Stimulated activated naive CD8-positive, alpha-beta T cell treated with anti-CD3 and anti-CD28 coated beads, Interleukin-15, Interleukin-2, amounts not matched to agents 100 ng/mL and 50 ng/mL, for 24 hours (primary cell): ENCODE results near the gene KIAA0930.
A peak's percentile ranks its signal among the peaks of the same experiment; 100 is the strongest.

Source experiments
- H3K27ac Mint-ChIP-seq: one replicate; pipeline ENCODE4 v1.8.0; 2021; ENCODE audit warnings: mild to moderate bottlenecking, mixed read lengths
- H3K27me3 Mint-ChIP-seq: one replicate; pipeline ENCODE4 v1.8.0; 2021; ENCODE audit warnings: mixed read lengths
- H3K36me3 Mint-ChIP-seq: one replicate; pipeline ENCODE4 v1.8.0; 2021; ENCODE audit warnings: low read depth, mixed read lengths
- H3K4me1 Mint-ChIP-seq: one replicate; pipeline ENCODE4 v1.8.0; 2021; ENCODE audit warnings: low read depth, mixed read lengths
- H3K4me3 Mint-ChIP-seq: one replicate; pipeline ENCODE4 v1.8.0; 2021; ENCODE audit warnings: mild to moderate bottlenecking, mixed read lengths
- H3K9me3 Mint-ChIP-seq: one replicate; pipeline ENCODE4 v1.8.0; 2021; ENCODE audit warnings: mixed read lengths

KIAA0930 gene

DNA sequence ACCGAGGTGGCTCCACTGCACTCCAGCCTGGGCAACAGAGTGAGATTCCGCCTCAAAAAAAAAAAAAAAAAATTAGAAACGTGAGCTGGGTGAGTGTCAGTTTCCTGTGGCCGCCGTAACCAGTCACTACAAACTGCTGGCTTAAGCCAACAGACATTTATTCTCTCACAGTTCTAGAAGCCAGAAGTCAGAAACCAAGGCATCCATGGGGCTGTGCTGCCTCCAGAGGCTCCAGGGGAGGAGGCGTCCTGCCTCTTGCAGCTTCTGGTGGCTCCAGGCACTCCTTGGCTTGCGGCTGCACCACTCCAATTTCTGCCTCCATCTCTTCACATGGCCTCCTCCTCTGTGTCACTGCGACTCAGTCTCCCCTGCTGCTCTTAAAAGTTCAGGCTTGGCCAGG is 11.1 kb upstream of the KIAA0930 start:
- H3K4me3 Mint-ChIP-seq, result no peak overlapping the region

DNA sequence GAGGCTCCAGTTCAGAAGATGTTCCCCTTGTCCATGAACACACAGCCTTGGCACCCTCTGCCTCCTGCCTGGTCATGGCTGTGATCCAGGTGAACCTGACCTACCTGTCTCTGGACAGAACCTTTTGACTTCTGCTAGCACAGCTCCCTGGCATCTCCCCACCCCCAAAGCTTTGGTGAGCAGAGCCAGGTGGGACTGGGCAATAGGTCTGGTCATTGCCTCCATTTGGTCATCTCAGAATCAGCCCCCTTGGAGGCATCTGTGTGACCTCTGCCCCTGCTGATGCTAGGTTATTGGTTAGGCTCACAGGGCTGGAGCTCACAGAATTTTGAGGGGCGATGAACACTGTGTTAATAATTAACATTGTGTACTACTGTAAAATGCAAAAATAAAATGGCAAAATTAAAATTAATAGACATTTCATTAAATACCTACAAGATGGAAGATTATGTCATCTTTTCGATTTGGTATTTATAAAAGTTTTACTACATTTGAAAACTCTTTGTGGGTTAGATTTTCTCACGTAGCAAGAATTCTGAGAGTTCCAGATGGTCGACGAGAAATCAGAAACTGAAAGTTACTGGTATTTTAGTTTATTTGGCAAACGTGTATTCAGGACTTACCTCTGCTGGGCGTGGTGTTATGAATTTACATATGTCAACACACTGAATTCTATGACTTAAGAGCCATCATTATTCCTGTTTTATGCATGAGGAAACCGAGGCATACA is 8.3 kb upstream of the KIAA0930 start:
- Mint-ChIP-seq H3K36me3 (no peaks in the 10 kb centered on the region), H3K27me3 (no peaks in the 10 kb centered on the region), H3K9me3 (no peaks in the 10 kb centered on the region), H3K4me3 (no peak overlapping the region), H3K4me1 (peaks cover 42% of the 10 kb centered on the region), H3K27ac (no peak overlapping the region)

More for the DNA sequence above, 11.1 kb upstream of the KIAA0930 start:
- no peaks in the 10 kb centered on the region for H3K36me3 Mint-ChIP-seq
- no peak overlapping the region for H3K27ac Mint-ChIP-seq
- H3K4me1 Mint-ChIP-seq, result peaks cover 44% of the 10 kb centered on the region
- no peaks in the 10 kb centered on the region for H3K27me3 Mint-ChIP-seq
- H3K9me3 Mint-ChIP-seq, result no peaks in the 10 kb centered on the region

DNA sequence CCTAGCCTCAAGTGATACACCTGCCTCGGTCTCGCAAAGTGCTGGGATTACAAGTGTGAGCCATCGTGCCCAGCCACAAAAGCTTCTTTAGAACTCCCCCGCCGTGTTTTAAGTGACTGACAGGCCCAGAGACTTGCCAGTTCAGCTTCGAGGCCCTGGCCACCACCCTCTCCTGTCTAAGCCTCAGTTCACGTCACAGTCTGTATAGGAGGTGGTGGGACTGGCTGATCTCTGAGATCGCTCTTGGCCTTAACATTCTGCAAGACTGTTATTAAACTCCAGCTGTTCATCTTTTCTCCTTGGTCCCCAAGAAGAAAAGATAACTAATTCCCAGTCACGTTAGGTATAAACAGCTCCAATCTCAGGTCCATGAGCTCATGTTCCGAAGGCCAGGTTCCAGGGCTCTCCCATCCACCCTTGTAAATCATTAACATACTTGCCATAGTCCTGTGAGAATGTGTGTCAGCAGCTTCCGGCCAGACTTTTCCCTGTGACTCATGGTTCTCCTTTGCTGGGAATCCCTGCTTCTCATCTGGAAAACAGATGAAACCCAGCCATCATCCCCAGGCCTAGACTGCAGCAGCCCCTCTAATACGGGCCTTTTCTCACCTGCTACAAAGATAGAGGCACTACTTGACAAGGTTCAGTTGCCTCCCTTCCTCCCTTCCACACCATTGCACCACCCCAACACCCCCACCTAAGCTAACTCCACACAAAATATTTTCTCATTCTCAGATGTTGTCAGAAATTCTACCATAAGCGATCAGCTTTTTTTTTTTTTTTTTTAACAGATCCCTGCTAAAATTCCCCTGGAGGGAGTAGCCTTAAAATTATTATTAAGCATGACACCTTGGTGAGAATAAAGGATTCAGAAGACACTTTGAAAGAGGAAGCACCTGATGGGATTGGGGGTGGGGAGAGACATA is 5.6 kb upstream of the KIAA0930 start:
- peaks cover 45% of the 10 kb centered on the region for H3K4me1 Mint-ChIP-seq
- no peaks in the 10 kb centered on the region for H3K9me3 Mint-ChIP-seq
- H3K36me3 Mint-ChIP-seq, result no peaks in the 10 kb centered on the region
- H3K4me3 Mint-ChIP-seq, result no peak overlapping the region
- H3K27ac Mint-ChIP-seq, result peak overlapping the region; percentile 71
- no peaks in the 10 kb centered on the region for H3K27me3 Mint-ChIP-seq

DNA sequence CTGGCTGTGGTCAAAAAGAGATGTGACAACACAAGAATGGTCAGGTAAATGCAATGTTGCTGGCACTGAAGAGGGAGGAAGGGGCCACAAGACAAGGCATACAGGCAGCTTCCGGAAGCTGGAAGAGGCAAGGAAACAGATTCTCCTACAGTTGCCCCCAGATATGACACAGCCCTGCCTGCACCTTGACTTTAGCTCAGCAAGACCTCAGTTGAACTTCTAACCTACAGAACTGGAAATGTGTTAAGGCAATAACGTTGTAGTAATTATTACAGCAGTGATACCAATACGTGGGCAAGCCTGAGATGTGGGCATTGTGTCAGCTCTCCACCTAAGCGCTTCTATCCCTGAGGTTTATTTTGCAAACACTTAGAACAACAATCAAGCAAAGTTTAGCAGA is 4.2 kb upstream of the KIAA0930 start:
- H3K9me3 Mint-ChIP-seq, result no peaks in the 10 kb centered on the region
- H3K4me3 Mint-ChIP-seq, result no peak overlapping the region
- H3K27ac Mint-ChIP-seq, result no peak overlapping the region
- peaks cover 51% of the 10 kb centered on the region for H3K4me1 Mint-ChIP-seq
- H3K36me3 Mint-ChIP-seq, result no peaks in the 10 kb centered on the region
- H3K27me3 Mint-ChIP-seq, result no peaks in the 10 kb centered on the region

DNA sequence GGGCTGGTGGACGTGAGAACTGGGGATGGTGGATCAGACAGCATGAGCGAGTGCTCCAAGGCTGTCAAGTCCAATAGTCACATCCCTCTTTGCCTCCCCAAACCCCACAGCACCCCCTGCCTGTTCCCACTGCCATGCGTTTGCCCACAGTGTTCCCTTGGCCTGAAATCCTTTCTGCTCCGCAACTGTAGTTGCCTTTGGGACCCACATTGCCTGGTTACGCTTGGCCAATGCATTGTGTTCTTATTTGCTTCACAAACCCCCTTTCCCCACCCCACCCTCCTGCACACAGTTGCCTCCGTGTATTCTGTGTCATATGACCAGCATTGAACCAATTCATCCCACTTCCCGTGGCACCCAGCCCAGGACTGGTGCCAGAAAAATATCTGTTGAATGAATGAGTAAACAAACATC is 2.1 kb upstream of the KIAA0930 start:
- H3K4me3 Mint-ChIP-seq, result no peak overlapping the region
- no peak overlapping the region for H3K27ac Mint-ChIP-seq
- peaks cover 57% of the 10 kb centered on the region for H3K4me1 Mint-ChIP-seq
- no peaks in the 10 kb centered on the region for H3K27me3 Mint-ChIP-seq
- no peaks in the 10 kb centered on the region for H3K36me3 Mint-ChIP-seq
- H3K9me3 Mint-ChIP-seq, result no peaks in the 10 kb centered on the region

DNA sequence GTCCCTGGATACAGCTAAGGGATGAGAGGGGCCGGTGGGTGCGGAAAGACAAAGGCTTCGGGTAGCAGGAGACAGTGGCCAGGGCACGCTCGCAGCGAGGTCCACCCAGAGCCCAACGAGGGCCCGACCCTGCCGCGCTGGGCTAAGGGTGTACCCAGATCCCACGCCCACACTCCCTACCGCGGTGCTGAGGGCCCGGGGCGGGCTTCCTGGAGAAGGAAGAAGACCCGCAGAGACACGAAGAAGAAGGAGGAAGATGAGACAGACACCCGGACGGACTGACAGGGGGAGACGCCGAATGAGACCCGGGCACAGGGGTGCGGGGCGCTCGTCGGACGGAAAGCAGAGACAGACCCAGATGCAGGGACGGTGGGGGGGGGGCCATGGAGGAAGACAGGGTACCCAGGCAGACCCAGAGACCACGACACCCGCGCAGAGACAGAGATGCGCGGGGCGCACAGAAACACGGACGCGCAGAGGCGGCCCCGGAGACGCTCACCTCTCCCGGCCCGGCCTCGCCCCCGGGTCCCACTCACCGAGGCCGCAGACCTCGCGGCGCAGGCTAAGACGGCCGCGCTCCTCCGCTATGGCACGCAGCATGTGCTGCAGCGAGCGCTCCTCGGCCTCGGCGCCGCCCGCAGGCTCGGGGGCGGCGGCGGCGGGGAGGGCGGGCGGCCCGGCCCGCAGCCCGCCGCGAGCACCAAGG is 437 bp downstream of the KIAA0930 start:
- peaks cover 5% of the 10 kb centered on the region for H3K36me3 Mint-ChIP-seq

DNA sequence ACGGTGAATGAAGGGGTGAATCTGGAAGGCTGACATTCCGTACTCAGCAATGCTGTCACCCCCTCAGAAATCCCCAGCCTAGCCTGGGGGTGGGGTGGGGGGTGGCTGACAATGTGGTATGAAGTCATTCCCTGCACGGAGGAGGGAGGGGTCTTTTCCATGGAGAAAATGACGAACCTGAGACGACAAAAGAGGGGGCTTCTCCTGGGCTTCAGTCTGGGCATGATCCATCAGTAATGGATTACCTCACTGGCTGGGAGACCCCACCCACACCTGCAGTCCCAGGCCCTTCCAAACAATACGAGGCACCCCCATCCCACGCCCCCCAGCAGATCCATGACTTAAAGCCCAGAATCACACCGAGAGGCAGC is 1.0 kb downstream of the KIAA0930 start:
- peak overlapping the region; percentile 88 for H3K27ac Mint-ChIP-seq
- peaks cover 56% of the 10 kb centered on the region for H3K4me1 Mint-ChIP-seq
- no peaks in the 10 kb centered on the region for H3K27me3 Mint-ChIP-seq
- peak overlapping the region; percentile 90 for H3K4me3 Mint-ChIP-seq
- no peaks in the 10 kb centered on the region for H3K9me3 Mint-ChIP-seq
- peaks cover 5% of the 10 kb centered on the region for H3K36me3 Mint-ChIP-seq

More for the DNA sequence above, 437 bp downstream of the KIAA0930 start:
- Mint-ChIP-seq H3K9me3 (no peaks in the 10 kb centered on the region), H3K27ac (peak overlapping the region; percentile 88), H3K4me1 (peaks cover 59% of the 10 kb centered on the region), H3K4me3 (peak overlapping the region; percentile 90), H3K27me3 (no peaks in the 10 kb centered on the region)

DNA sequence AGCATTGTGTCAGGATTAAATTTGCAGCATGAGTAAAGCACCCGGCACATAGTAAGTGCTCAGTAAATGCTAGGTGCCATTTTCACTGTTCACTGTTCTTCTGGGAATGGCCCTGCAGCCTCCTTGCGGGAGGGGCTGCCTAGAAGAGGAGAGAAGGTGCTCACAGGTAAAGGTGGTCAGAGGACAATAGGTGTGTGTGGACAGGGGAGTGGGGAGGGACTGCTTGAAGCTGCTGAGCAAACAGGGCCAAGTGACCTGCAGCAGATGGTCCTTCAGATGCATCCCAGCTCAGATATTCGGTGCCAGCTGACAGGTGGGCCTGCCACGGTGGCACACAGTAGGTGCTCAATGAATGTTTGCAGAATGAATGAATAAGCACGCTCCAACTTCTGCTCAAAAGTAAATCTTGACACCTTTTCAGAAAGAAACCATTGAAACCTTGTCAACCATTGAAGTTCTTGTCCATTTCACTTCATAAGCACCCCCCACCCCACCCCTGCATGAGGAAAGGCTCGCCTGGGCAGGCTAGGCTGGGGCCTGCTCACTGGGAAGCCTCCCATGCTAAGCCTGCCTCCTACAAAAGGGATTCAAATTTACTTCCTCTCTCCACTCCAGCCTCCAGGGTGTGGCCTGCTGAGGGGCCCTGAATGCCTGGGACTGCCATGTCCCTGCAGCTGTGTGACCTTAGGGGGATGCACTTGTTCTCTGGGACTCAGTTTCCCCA is 1.6 kb downstream of the KIAA0930 start:
- H3K36me3 Mint-ChIP-seq, result peaks cover 5% of the 10 kb centered on the region
- no peaks in the 10 kb centered on the region for H3K9me3 Mint-ChIP-seq
- H3K4me1 Mint-ChIP-seq, result peaks cover 59% of the 10 kb centered on the region
- no peak overlapping the region for H3K27ac Mint-ChIP-seq
- peak overlapping the region; percentile 90 for H3K4me3 Mint-ChIP-seq
- no peaks in the 10 kb centered on the region for H3K27me3 Mint-ChIP-seq

DNA sequence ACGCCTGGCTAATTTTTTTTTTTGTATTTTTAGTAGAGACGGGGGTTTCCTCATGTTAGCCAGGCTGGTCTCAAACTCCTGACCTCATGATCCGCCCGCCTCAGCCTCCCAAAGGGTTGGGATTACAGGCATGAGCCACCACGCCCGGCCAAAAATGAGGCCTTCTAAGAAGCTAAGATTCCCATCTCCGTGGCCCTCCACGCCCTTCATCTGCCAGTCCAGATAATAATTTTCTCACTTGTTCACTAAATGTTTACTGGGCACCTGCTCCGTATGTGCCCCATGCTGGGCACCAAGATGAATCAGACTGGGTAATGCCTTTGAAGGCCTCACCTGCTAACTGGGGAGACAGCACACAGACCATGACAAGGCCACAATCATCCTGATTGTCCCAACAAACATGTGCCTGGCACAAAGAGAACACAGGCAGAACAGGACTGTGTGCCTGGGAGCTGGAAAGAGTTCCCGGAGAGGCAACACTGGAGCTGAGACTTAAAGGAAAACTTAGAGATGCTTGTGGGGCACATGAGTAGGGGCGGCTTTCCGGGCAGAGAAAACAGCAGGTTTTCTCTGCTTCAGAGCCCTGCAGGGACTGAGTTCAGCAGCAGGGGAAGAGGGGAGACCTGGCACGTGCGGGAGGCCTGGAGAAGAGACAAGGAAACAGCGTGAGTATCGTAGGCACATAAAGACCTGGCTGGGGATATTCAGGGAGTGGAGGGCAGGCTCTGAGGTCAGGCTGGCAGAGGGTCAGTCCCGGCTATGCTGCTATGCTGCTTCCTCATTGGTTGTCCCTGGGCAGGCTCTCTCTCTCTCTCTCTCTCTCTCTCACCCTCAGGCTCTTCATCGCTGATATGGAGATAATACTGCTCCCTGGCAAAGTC is 2.4 kb downstream of the KIAA0930 start:
- peaks cover 5% of the 10 kb centered on the region for H3K36me3 Mint-ChIP-seq
- H3K27ac Mint-ChIP-seq, result no peak overlapping the region
- peaks cover 59% of the 10 kb centered on the region for H3K4me1 Mint-ChIP-seq
- H3K4me3 Mint-ChIP-seq, result no peak overlapping the region
- no peaks in the 10 kb centered on the region for H3K9me3 Mint-ChIP-seq
- no peaks in the 10 kb centered on the region for H3K27me3 Mint-ChIP-seq

DNA sequence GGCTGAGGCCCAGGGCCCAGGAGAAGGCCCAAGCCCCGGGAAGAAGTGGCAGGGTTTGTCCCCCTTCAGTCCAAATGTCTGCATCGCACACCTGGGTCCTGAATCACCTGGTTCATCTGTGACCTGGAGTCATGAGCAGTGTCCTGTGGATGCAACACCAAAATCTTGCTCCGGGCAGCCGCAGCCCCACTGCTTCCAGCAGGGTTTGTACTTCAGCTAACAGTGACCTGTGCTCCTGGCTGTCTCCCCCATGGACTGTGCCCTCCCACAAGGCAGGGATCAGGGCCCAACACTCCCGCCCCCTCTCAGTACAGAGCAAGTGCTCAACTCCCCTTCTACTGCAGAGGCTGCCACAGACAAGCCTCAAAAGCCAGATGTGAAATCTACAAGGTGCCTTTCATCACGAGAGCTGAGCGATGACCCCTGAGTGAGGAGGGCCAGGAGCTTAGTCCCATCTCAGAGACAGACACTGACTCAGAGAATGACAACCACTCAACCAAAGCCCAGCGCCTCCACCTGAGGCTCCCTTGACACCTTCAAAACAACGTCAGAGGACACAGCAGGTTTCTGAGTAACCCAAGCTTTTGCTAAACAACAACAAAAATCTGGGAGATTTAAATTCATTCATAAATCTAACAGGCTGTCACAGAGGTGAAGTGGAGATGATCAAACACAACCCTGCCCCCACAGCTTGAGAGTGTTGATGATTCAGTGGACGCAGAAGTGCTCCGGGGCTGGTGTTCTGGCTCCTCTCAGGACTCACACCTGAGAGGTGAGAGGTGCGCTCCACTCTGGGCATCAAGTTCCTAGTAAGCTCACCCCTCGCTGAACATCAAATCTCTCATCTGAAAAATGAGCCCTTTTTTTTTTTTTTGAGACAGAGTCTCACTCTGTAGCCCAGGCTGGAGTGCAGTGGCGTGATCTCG is 3.4 kb downstream of the KIAA0930 start:
- peaks cover 5% of the 10 kb centered on the region for H3K36me3 Mint-ChIP-seq

DNA sequence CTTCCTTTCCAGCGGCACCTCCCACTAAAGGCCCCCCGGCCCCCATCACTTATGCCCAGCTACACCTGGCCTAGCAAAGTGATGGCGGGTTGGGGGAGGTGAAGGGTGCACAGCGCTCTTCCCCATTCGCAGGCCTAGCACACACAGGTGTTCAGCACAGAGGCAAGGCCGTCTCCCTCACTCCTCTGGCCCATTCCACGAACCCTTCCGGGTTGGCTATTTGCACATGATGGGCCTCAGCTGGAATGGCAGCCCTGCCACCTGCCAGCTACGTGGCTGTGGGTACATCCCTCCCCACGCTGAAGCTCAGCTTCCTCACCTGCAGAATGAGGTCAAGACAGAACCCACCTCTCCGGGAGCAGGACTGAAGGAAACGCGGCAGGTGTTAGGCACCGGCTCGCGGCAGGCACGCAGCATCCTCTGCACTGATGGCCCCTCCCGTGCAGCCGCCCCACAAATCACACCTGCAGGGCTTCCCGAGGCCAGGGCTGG is 4.8 kb downstream of the KIAA0930 start:
- Mint-ChIP-seq H3K4me3 (peak overlapping the region; percentile 45), H3K27ac (peak overlapping the region; percentile 48)

More for the DNA sequence above, 3.4 kb downstream of the KIAA0930 start:
- Mint-ChIP-seq H3K9me3 (no peaks in the 10 kb centered on the region), H3K4me3 (no peak overlapping the region), H3K4me1 (peaks cover 59% of the 10 kb centered on the region), H3K27me3 (no peaks in the 10 kb centered on the region), H3K27ac (no peak overlapping the region)

DNA sequence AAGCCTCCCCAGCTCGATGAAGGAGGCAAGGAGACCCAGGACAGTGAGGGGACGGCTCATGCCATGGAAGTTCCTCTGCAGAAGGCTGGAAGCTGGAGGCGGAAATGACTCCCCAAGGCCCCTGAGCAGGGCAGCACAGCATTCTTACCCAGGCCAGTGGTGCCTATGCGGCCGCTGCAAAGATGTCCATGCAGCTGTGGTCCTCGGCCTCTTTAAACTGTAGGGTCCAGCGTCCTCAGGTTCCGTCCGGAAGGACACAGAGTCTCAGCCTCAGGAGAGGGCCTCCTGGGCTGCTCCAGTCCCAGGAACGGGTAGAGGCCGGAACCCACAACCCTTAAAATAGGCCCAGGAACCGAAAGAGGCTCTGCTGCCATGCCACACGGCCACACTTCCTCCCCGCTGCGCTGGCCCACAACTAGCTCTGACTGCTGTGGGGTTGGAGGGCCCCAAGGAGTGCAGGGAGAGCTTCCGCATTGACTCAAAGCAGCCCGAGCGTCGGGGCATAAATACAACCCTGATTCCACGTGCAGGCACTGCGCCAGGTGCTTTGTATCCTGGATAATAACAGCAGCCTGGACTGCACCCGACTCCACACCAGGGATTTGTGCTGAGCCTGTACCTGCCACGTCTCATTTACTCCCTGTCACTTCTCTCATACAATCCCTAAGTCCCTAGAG is 5.5 kb downstream of the KIAA0930 start:
- Mint-ChIP-seq H3K36me3 (peaks cover 5% of the 10 kb centered on the region), H3K27me3 (no peaks in the 10 kb centered on the region), H3K4me1 (peaks cover 49% of the 10 kb centered on the region), H3K27ac (peak overlapping the region; percentile 48), H3K4me3 (peak overlapping the region; percentile 45), H3K9me3 (no peaks in the 10 kb centered on the region)

More for the DNA sequence above, 4.8 kb downstream of the KIAA0930 start:
- peaks cover 5% of the 10 kb centered on the region for H3K36me3 Mint-ChIP-seq
- H3K4me1 Mint-ChIP-seq, result peaks cover 49% of the 10 kb centered on the region
- H3K9me3 Mint-ChIP-seq, result no peaks in the 10 kb centered on the region
- H3K27me3 Mint-ChIP-seq, result no peaks in the 10 kb centered on the region
